Measurements from ENCODE around the gene ZDHHC9.

DNA sequence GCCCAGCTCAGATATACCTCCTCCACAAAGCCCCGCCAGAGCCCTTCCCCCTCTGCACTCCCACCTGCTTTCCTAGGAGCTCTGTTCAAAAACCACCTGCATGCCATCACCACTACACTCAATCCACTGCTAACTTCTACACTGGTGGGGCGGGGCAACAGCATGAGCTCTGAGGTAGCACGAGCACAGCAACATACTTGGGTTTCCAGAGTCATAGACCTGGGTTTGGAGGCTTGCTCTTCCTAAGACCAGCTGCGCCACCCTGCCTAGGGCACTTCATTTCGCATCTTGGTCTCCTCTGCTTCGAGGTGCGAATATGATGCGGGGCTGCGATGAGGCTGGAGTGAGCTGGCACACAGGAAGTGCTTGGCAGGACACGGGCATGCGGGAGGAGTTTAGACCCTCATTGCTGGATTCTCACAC, 60.4 kb downstream of the ZDHHC9 start:
- no peak for TF ChIP-seq EZH2 (IDR thresholded peaks at IDR 0.05; ENCODE audit: borderline replicate concordance, low read depth, low read length, severe bottlenecking)
- TF ChIP-seq, protein P1, sequence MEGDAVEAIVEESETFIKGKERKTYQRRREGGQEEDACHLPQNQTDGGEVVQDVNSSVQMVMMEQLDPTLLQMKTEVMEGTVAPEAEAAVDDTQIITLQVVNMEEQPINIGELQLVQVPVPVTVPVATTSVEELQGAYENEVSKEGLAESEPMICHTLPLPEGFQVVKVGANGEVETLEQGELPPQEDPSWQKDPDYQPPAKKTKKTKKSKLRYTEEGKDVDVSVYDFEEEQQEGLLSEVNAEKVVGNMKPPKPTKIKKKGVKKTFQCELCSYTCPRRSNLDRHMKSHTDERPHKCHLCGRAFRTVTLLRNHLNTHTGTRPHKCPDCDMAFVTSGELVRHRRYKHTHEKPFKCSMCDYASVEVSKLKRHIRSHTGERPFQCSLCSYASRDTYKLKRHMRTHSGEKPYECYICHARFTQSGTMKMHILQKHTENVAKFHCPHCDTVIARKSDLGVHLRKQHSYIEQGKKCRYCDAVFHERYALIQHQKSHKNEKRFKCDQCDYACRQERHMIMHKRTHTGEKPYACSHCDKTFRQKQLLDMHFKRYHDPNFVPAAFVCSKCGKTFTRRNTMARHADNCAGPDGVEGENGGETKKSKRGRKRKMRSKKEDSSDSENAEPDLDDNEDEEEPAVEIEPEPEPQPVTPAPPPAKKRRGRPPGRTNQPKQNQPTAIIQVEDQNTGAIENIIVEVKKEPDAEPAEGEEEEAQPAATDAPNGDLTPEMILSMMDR (IDR thresholded peaks at IDR 0.05; ENCODE audit: borderline replicate concordance, extremely low read depth, low read length, poor library complexity, severe bottlenecking), result no peak
